Right forelimb (tissue), 1 donor: ENCODE data around the gene ROBO1.

Source experiments
- DNase-seq: peaks from one replicate; pipeline ENCODE4 v3.0.0-alpha.2; 2018

The ROBO1 gene

GRCh38 chr3:79436387-79436786, 331.4 kb downstream of the ROBO1 start:
- DNase-seq = no peak

- DNase-seq = no peak
Measured at GRCh38 chr3:79427081-79427480, 340.7 kb downstream of the ROBO1 start.

GRCh38 chr3:79424811-79425210, 343.0 kb downstream of the ROBO1 start:
- no peak for DNase-seq

GRCh38 chr3:79423417-79423816, 344.4 kb downstream of the ROBO1 start:
- no peak for DNase-seq

- DNase-seq = no peak
Measured at GRCh38 chr3:79421273-79421672, 346.5 kb downstream of the ROBO1 start.

GRCh38 chr3:79418855-79419621, 348.8 kb downstream of the ROBO1 start:
- no peak for DNase-seq

GRCh38 chr3:79415356-79415755, 352.4 kb downstream of the ROBO1 start:
- DNase-seq = no peak

GRCh38 chr3:79414806-79415205, 353.0 kb downstream of the ROBO1 start:
- DNase-seq = no peak

- DNase-seq = no peak
Measured at GRCh38 chr3:79414035-79414434, 353.8 kb downstream of the ROBO1 start.

- no peak for DNase-seq
Measured at GRCh38 chr3:79412537-79412936, 355.3 kb downstream of the ROBO1 start.

GRCh38 chr3:79410617-79411016, 357.2 kb downstream of the ROBO1 start:
- DNase-seq = no peak

- DNase-seq = no peak
Measured at GRCh38 chr3:79410136-79410535, 357.7 kb downstream of the ROBO1 start.

GRCh38 chr3:79406175-79406574, 361.6 kb downstream of the ROBO1 start:
- DNase-seq = no peak

GRCh38 chr3:79405183-79405582, 362.6 kb downstream of the ROBO1 start:
- no peak for DNase-seq

- DNase-seq = no peak
Measured at GRCh38 chr3:79396595-79396994, 371.2 kb downstream of the ROBO1 start.

GRCh38 chr3:79392479-79392878, 375.3 kb downstream of the ROBO1 start:
- DNase-seq = no peak

- no peak for DNase-seq
Measured at GRCh38 chr3:79390352-79390751, 377.4 kb downstream of the ROBO1 start.

GRCh38 chr3:79385211-79385610, 382.6 kb downstream of the ROBO1 start:
- no peak for DNase-seq

GRCh38 chr3:79383402-79384012, 384.3 kb downstream of the ROBO1 start:
- no peak for DNase-seq

- no peak for DNase-seq
Measured at GRCh38 chr3:79380581-79380980, 387.2 kb downstream of the ROBO1 start.

GRCh38 chr3:79378064-79378463, 389.7 kb downstream of the ROBO1 start:
- DNase-seq = no peak

- DNase-seq = no peak
Measured at GRCh38 chr3:79369306-79369705, 398.5 kb downstream of the ROBO1 start.

GRCh38 chr3:79368403-79368802, 399.4 kb downstream of the ROBO1 start:
- no peak for DNase-seq

GRCh38 chr3:79367803-79368202, 400.0 kb downstream of the ROBO1 start:
- DNase-seq = no peak

- DNase-seq = no peak
Measured at GRCh38 chr3:79367066-79367465, 400.7 kb downstream of the ROBO1 start.
